ENCODE data around the gene CCDC157.
"Not testable (repeated sequence)": the region's sequence is repeated elsewhere in the genome, so short reads cannot be mapped to it uniquely, and the experiment has no call there.

The CCDC157 gene

DNA sequence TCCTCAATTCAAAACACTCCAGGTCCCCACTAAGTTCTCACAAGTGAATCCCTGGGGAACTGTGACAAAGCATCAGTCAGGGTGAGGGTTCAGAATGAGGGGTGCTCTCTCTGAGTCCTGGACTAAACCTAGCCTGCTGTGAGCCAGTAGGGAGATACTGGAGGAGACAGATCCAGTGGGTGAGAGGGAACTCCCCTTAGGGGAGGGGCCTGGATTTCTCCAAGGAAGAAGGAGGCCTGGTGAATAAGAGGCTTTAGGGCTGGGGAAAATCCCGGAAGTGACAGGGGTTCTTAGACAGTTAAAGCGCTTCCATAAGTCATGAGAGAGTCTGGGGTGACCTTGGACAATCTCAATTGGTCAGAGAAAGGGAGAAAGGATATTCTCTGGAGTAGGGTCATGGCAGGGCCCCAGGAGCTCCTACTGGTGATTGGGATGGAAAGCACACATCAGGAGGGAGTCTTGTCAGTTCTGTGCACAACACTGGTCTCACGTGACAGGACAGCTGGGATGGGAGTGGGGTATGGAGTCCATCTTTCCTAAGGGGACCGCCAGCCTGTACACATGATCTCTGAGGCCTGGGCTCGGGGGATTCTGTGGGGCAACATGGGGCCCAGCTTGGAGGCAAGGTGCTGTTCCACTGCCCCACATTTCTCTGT lies 31.6 kb upstream of the CCDC157 start:
- DNase-seq, result peak in 2 of 10 donors; percentile 40 to 46
- intact Hi-C loops (cut with DNase I), result no loop called here

- intact Hi-C loops (cut with DNase I), result loop anchor here (2.0 kb wide), 1 partner anchor 37 kb away; the partner anchor contains the start of gene CASTOR1
- DNase-seq, result peak in 1 of 10 donors; percentile 40
Observed at GRCh38 chr22:30325724-30326254, 31.0 kb upstream of the CCDC157 start.

- peak in 2 of 10 donors; percentile 62 to 72 for DNase-seq
- intact Hi-C loops (cut with DNase I), result loop anchor here (2.0 kb wide), 1 partner anchor 37 kb away; the partner anchor contains the start of gene CASTOR1
Observed at GRCh38 chr22:30326255-30326705, 30.5 kb upstream of the CCDC157 start.

GRCh38 chr22:30326706-30327362 lies 30.0 kb upstream of the CCDC157 start, which contains the start of gene TBC1D10A:
Gene TBC1D10A (minus strand): TSS chr22:30326941. CDS start chr22:30326881, 60 bp downstream.
- intact Hi-C loops (cut with DNase I), result loop anchor here (2.0 kb wide), 1 partner anchor 38 kb away; the partner anchor contains the start of gene CASTOR1
- peak; percentile 43 to 97 (median 80) for DNase-seq

DNA sequence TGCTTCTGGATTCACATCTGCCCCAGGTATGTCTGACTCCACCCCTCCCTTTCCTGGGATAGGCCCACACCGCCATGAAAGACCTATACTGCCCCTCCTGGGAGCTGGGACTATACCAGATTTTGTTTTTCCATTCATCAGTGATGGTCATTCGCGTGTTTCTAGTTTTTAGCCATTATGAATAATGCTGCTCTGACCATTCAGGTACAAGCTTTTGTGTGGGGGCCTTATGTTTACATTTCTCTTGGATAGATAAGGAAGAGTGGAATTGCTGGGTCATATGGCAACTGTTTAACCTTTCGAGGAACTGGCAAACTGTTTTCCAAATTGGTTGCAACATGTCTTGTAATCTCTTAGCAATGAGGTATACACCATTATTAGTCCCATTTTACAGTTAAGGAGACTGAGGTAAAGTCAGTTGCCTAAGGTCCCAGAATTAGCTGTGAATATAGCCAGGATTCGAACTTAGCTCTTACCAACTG lies 28.9 kb upstream of the CCDC157 start:
- peak in 2 of 10 donors; percentile 4 to 25 for DNase-seq
- intact Hi-C loops (cut with DNase I), result loop anchor here (2.0 kb wide), 1 partner anchor 39 kb away; the partner anchor contains the start of gene CASTOR1

DNA sequence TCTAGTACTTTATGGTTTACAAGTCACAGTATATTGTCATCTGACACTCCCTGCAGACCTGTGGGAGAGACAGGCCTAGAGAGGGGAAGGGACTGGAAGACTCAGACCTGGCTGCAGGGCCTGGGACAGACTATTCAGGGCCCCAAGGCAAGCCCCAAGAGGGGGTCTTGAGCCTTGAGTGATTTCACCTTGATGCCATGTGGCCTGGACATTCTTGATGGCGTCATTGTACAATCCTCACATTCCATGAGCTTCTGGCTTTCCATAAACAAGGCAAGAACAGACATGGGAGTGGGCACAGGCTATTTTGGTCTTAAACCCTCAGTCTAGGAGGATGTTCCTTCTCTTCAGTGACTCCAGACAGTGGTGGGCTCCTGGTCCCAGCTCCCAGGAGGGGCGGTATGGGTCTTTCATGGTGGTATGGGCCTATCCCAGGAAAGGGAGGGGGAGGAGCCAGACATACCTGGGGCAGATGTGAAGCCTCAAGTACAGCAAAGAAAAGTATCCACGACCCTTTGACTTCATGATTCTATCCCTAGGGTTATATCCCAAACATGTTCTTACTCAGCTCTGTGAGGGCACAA lies 28.2 kb upstream of the CCDC157 start:
- peak in 2 of 10 donors; percentile 13 to 37 for DNase-seq
- intact Hi-C loops (cut with DNase I), result no loop called here

DNA sequence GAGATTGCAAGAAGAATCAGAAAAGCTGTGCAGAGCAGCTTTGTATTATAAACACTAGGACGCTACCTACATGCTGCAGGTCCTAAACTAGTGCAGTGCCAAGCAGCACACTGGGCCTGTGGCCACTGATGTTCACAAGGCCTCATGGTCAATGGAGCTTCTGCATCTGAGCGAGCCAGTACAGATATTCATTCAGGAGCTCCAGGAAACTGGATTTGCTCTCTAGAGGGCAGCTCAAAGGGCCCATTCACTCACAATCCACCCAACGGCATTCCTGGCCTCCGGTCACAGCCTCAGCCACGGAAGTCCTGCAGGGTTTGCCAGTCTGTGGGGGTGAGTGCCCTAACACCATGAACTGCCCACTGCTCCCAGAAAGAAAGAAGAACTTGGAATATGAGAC lies 24.3 kb upstream of the CCDC157 start:
- DNase-seq, result peak in 9 of 10 donors; percentile 19 to 84 (median 34)
- intact Hi-C loops (cut with DNase I), result no loop called here

DNA sequence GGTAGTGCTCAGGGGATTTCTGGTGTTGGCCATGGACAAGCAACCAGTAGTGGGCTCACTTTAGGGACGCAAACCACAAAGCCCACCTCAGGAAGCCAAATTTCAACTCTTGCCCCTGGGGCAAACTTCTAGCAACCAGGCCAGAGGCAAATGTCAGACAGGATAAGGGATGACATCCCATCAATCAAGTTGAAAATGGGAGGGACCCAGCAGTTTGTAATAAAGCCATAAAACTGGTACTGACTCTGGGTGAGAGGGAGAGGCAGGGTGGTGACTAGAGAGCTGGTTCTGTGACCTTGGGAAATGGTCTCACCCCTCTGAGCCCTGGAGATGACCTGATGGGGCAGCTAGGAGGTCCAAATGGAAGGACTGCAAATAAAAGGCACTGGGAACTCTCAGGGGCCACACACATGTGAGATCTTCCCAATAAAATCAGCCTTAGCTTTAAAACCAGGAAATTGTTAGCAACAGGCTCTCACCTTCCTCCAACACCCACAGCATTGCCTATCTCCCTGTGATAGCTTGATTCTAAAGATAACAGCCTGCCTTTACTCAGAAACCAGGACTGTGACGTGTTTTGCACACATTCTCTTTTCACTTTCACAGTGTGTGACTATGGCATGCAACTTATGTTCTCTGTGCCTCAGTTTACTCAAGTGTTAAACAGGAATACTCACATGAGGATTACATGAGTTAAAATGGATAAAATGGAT lies 23.7 kb upstream of the CCDC157 start:
- DNase-seq, result peak in 2 of 10 donors; percentile 2 to 3
- intact Hi-C loops (cut with DNase I), result no loop called here

- DNase-seq, result peak in 2 of 10 donors; percentile 14 to 50
- intact Hi-C loops (cut with DNase I), result no loop called here
Observed at GRCh38 chr22:30333707-30334087, 23.1 kb upstream of the CCDC157 start.

DNA sequence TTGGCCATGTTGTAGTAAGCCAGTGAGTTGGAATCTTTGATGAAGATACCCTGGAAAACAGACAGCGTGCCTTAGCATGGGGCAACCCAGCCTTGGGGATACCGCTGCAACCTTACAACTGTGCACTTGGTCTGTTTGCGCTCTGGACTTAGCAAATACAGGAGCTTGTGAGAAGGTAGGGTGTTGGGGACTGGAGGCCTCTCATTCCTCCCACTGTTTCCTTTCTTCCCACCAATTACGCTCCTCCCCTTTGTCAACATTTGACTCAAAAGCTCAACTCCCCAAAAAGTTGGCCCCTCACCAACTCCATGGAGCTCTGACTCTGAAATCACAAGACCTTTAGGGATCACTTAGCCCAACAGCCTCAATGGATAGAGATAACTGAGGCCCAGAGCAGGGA lies 22.2 kb upstream of the CCDC157 start:
- DNase-seq, result peak in 2 of 10 donors; percentile 6 to 8
- intact Hi-C loops (cut with DNase I), result no loop called here

DNA sequence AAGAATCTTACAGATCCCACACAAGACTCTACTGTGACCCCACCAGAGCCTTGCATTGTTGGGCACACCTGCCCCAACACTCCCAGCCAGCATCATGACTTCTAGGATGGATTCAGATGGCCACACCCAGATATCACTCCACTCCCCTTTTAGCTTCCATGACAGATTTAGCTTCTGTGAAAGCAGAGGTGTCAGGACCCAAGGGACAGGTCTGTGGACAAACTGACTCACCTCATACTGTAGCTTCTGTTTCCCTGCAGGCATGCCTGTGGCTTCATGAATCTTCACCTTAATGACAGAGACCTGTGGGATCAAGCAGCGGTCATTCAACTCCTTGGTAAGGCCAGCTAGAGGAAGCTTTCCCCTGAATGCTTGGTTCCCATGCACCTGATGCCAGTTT lies 21.6 kb upstream of the CCDC157 start:
- DNase-seq, result no peak
- intact Hi-C loops (cut with DNase I), result no loop called here

DNA sequence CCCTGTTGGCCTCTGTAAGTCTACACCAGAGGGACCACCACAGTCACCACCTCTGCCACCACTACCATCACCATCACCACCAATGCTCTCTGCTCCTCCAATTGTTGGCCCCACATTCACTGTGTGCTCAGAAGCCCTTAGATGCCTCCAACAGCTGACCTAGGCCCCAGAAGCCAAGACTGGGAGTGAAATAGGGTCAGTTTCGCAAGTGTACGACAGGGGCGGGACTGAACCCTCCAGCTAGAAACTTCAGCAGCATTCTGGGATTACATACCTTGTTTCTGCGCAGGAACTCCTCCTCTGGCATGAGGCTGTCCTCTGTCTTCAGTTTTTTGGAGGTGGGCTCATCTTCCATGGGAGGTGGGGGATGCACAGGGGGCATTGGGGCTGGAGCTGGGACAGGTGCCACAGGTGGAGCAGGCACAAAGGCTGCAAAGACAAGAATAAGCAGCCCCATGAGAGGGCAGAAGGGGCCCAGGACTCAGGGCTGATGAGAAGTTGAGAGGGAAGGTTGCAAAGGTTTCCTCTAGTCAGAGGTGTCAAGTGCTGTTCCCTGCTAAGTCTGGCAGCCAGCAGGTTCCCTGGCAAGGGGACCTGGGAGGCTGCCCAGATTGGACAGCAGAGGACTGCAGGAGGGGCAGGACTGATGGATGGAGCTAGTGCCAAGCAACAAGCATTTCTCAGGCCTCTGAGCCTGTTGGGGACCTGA lies 19.9 kb upstream of the CCDC157 start:
- peak in 5 of 10 donors; percentile 22 to 80 (median 32) for DNase-seq

GRCh38 chr22:30337461-30337778 lies 19.4 kb upstream of the CCDC157 start:
- intact Hi-C loops (cut with DNase I), result no loop called here
- peak in 1 of 10 donors; percentile 38 for DNase-seq

More for the DNA sequence above, 19.9 kb upstream of the CCDC157 start:
- intact Hi-C loops (cut with DNase I), result no loop called here

DNA sequence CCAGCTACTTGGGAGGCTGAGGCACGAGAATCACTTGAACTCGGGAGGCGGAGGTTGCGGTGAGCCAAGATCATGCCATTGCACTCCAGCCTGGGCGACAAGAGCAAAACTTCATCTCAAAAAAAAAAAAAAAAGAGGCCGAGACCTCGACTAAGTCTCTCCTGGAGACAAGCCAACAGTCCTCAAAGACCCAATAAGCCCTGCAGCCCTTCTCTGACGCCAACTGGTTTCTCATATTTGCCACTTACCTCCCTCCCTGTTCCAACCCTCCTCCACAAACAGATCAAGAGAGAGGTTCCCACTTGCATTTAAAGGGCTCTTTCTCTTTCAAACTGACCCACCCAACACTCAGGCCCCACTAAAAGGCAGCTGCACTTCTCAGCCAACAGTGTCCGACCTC lies 18.5 kb upstream of the CCDC157 start:
- intact Hi-C loops (cut with DNase I), result not testable (repeated sequence)

GRCh38 chr22:30338802-30339201 lies 18.0 kb upstream of the CCDC157 start:
- DNase-seq, result peak in 2 of 10 donors; percentile 49 to 57
- intact Hi-C loops (cut with DNase I), result no loop called here

More for the DNA sequence above, 18.5 kb upstream of the CCDC157 start:
- DNase-seq, result peak in 1 of 10 donors; percentile 15

- intact Hi-C loops (cut with DNase I), result no loop called here
- DNase-seq, result peak; percentile 42 to 94 (median 72)
Observed at GRCh38 chr22:30340911-30341685, 15.7 kb upstream of the CCDC157 start.

- intact Hi-C loops (cut with DNase I), result no loop called here
- DNase-seq, result peak in 2 of 10 donors; percentile 6 to 62
Observed at GRCh38 chr22:30344447-30345200, 12.2 kb upstream of the CCDC157 start.
